MV-4-11 (cell line): ENCODE measurements around the gene STX16.

ENCODE experiments used
- DNase-seq: peaks from one replicate; lab custom pipeline; 2025; lab: John Stamatoyannopoulos, UW

The STX16 gene

DNA sequence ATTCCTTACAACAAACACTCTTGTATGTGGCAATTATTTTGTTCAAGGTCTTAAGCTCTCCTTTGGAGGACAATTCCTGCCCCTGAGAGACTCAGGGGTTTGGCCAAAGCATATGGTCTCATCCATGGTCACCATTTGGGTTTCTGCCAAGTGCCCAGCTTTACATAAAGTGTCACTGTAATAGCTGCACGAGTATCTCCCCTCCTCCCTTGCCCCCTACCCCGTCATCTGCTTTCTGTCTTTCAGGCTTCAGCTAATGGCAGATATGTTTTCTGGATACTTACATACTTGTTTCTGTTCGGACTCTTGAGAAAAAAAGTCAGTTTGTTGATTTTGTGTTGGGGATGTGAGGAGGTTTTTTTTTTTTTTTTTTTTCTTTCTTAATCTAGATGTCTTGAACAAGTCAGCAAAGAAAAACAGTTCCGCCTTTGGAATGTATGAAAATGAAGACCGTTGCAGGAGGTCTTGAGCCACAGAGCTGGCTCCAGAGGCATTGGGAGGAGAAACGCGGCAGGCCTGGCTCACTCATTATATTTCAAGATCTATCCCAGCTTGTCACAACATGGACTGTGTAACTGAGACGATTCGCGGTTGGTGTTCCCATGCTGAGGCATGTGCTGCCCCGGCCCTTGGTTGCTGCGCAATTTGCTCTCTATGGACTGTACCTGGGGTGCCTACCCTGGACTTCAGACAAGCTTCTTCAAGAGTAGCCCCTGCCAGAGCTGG, 32.6 kb upstream of the STX16 start:
- DNase-seq, result no peak

DNA sequence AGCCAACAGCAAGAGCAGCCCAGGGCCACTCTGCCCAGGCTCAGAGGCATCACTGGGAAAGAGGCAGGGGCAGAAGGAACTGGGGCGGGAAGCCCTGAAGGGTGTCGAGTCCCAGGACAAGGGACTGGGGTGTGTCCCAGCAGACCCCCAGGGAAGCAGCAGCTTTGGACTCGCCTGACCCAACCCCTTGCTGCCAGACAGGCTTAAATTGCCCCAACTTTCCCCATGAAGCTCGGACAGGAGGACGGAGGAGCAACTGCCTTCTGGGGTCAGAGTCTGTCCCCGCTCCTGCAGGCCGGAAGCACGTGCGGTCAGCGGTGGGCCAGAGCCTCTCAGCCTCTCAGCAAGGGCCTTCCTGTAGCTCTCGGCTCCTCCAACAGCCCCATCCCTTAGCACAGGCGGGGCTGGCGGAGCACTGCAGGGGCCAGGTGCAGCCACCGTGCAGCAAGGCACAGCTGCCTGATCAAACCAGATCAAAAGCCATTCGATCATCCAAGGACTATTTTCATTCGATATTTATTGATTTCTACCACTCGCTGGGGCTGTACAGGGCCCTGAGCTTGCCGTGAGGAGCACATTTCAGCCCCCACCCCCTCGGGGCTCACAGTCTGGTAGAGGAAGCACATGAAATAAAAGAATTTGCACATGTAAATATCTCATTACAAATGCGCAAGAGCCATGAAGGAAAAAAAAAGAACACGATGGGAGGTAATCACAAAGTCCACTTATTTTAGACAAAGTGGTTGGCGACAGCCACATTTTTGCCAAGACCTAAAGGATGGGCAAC, 31.8 kb upstream of the STX16 start:
- no peak for DNase-seq

GRCh38 chr20:58619864-58620431, 31.1 kb upstream of the STX16 start:
- DNase-seq, result peak; percentile 23

DNA sequence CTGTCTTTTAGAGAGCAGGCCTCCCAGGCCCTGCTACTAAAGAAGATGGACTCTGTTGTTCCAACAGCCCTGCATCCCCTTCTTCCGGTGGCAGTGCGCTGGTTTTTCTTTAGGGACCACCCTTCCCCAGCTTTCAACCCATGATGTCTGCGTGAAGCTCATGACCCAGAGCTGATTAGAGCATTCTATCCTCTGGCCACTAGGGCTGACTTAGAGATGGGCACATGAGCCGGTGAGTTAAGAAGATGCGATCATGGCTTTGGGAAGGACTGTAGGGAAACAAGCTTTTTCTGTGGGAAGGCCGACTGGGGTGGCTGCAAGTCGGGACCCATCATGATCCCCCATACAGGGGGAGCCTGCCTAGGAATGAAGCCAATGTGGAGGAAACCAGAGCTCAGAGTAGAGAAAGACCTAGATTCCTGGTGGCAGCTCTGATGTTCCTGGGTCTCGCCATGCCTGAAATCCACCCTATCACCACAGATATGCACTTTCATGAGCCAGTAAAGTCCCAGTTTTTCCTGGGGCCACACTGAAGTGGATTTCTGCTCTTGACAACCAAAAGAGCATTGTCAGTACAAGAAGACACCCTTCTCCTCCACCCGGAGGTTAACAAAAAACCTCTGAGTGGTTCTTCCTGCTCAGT, 29.1 kb upstream of the STX16 start:
- DNase-seq, result no peak

- DNase-seq, result no peak
Measured at GRCh38 chr20:58622671-58623578, 28.2 kb upstream of the STX16 start.

GRCh38 chr20:58623579-58624473, 27.3 kb upstream of the STX16 start:
- DNase-seq, result peak; percentile 41

DNA sequence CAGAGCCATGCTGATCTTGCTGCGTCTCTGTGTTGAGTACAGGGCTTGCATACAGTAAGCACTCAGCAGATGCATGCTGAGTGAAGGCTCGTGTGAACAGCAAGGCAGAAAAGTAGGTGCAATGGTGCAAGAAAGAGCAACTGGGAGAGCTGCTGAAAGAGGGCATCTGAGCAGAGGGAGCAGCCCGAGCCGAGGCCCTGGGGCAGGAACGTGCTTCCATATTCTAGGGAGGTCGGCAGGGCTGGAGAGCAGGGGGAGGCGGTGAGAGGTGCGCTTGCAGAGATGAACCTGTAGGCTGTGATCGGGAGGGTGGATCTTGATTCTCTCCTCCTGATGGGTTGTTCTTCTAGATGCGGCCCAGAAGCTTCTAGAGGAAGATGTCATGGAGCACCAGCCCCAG, 26.4 kb upstream of the STX16 start:
- DNase-seq, result no peak

GRCh38 chr20:58625585-58625984, 25.5 kb upstream of the STX16 start:
- DNase-seq, result no peak

GRCh38 chr20:58626051-58626450, 25.0 kb upstream of the STX16 start:
- no peak for DNase-seq

GRCh38 chr20:58627212-58628072, 23.6 kb upstream of the STX16 start:
- peak; percentile 86 for DNase-seq

DNA sequence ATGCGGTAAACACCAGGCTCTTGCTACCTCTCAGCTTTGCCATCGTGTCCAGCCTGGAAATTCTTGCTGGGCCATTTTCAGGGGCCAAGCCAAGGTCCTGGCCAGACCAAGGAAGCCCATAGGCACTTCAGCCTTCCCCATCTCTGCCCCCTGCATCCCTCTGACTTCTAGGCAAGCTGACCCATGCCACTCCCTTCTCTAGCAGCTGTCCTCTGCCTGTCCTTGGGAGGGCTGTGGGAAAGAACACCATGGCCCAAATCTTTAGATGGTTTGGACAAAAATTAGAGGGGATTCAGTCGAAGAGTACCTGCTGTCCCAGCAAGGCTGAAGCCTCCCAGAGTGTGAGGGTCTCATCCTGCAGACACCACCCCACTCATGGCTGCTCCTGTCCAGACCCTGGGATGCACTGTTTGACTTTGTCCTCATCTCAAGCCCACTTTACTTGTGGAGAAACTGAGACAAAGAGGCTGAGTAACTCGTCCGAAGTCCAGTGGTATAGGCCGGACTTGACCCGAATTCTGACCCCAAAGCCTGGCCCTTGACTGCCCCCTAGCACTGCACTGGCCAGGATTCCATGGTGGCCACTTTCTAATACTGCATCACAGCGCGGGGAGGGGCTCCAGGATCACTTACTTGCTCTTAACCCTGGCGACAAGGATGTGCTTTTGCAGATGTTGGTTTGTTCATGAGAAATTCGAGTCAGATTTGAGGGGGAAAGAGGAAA, 22.4 kb upstream of the STX16 start:
- DNase-seq, result no peak

DNA sequence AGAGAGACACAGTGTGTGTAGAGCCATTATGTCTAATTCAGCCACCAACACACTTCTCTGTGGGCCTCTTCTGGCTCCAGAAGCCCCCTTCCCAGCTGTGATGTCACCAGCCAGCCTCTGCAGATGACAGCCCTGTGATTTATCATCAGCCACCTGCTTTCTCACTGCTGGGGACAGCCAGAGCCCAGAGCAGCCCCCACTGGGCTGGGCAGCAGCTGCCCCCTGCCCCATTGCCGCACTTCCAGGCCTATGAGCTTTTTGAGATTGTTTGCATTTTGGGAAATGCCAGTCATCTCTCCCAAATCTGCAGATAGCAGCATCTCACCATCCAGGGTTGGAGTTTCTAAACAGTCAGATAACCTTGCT, 21.9 kb upstream of the STX16 start:
- DNase-seq, result no peak

DNA sequence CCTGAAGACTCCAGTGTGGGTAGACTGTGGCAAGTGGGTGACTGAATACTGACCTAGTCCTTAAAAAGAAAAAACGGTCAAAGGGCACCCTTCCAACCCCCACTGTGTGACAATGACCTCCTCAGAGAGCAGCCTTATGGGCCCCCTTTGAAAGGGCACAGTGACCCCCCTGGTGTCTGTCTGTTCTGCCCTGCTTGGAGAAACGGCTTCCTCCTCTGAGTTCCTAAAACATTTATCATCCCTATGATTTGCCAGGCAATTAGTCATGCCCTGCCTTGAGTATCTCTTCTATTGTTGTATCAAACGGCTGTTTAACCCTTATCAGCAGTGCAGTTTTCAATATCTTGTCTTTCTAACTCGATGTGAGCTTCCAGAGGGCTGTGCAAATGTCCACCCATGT, 21.0 kb upstream of the STX16 start:
- DNase-seq, result no peak

GRCh38 chr20:58633161-58634053, 17.7 kb upstream of the STX16 start:
- DNase-seq, result no peak

DNA sequence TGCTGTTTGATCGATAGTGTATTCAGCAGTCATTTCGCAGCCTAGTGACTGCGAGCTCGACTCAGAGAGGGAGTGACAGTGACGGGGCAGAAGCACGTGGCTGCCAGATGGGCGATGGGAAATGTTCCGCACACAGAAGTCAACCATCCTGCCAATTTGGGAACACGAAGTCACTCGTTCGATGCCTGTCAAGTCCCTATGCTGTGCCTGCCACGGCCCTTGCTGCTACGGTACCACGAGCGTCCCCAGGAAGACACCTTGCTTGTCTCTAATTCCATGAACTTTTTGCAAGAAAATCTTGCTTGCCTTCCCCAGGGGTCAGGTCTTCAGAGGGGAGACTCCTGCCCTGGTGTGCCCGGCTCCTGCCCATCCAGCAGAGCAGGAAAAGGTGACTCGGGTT, 17.0 kb upstream of the STX16 start:
- DNase-seq, result no peak

GRCh38 chr20:58634521-58635278, 16.4 kb upstream of the STX16 start:
- no peak for DNase-seq

DNA sequence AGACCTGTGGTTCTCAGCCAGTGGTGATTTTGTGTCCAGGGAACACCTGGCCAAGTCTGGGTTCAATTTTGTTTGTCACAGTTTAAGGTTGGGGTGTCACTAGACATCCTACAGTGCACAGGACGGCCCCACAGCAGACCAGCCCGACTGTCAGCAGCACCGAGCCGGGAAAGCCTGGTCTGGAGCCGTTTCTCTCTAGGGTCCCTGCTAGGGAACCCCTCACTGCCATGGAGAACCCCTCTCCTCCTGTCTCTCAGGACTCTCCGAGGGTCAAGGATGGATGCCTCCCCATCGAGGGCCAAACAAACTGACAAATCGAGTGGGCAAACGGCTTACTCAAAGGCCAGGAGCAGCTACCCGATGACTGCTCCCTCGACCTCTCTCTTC, 15.8 kb upstream of the STX16 start:
- no peak for DNase-seq
